ENCODE results near the gene RLF.

DNA sequence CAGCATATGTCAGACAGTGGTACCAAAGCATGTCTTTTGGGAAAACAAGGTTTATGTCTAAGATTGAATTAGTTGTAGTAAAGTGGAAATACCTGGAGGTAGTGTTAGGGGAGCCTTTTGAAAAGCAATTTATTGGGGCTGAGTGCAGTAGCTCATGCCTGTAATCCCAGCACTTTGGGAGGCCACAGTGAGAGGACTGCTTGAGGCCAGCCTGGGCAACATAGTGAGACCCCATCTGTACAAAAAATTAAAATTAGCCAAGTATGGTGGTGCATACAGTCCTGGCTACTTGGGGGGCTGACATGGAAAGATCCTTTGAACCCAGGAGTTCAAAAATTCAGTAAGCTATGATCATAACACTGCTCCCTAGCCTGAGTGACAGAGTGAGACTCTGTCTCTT is 104.1 kb downstream of the RLF start:
- TF ChIP-seq POLR2A (IDR thresholded peaks at IDR 0.05; ENCODE audit: low read depth, low read length): no peak
- no peak for TF ChIP-seq TAF1 (IDR thresholded peaks at IDR 0.05; ENCODE audit: low read depth, low read length)
- TF ChIP-seq POLR2AphosphoS5 (IDR thresholded peaks at IDR 0.05; ENCODE audit: low read depth, low read length): no peak
- TF ChIP-seq SPI1 (IDR thresholded peaks at IDR 0.05; ENCODE audit: low read depth, low read length): no peak
- no peak for TF ChIP-seq POU2F2 (IDR thresholded peaks at IDR 0.05; ENCODE audit: low read depth, low read length)
- TF ChIP-seq PAX5 (IDR thresholded peaks at IDR 0.05; ENCODE audit: insufficient read depth, low read length, severe bottlenecking): no peak
